ENCODE measurements around the gene ADAMTS6. TPM values are rescaled to one million over a fixed set of nuclear protein-coding genes. Genes with fewer than 3 reads are reported as not detected.

Gene ADAMTS6
- total RNA-seq, 2 experiments from 2014 or later, result 1.8 to 3.4 TPM

DNA sequence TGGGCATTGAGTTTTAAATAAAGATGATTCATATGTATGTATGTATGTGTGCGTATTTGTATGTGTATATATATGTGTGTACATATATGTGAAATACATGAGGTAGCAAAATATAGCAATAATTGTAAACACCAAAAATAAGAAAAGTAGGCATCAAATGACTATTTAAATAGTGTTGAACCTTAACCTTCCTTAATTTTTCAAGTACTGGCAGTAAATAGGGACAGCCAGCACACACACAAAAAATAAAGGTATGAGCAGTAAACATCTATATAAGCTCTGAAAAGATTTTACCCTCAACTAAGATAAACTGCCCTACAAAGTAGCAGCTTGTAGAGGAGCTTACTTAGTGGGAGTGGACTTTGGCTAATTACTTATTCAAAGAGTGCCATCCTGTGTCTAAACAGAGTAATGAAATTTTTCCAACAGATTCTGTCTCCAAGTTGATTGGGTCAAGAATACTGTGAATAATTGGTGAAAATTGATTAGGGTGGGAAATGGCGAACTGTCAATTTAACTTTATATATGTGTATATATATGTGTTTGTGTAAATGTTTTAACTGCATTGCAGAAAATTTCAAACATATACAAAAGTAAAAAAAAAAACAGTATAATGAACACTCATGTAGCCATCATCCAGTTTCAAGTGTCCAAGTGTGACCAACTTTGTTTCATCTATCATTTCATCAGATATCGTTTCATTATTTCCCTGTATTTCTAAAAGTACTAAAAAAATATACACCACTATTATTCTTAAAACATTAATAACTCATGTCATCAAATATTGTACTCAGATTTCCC is 2.0 kb upstream of the ADAMTS6 start:
- ChIA-PET POLR2A (interaction anchor here (2.1 kb wide), 1 partner anchor 79 kb away, joined by 7 read pairs; the partner anchor contains the start of genes CENPK and PPWD1), CTCF (interaction anchor here (0.6 to 6.6 kb wide), 32 partner anchors 11 to 849 kb away, joined by 3 to 79 read pairs (median 4); partner anchors contain the start of genes CENPK, PPWD1 and TRIM23)
- no peaks in the 10 kb centered on the region for H3K9me3 Mint-ChIP-seq (ENCODE audit: insufficient read depth)
- no peaks in the 10 kb centered on the region for H3K36me3 Mint-ChIP-seq (ENCODE audit: low read depth)
- ATAC-seq (no peak), DNase-seq (no peak)
- no peaks in the 10 kb centered on the region for H3K27me3 Mint-ChIP-seq (ENCODE audit: low read depth)
- peaks cover 22% of the 10 kb centered on the region for H3K4me1 Mint-ChIP-seq (ENCODE audit: low read depth)
- H3K4me3 Mint-ChIP-seq, result no peak overlapping the region
- peak overlapping the region; percentile 85 for H3K27ac Mint-ChIP-seq

- ATAC-seq (peak; percentile 20), DNase-seq (peak; percentile 42)
- Mint-ChIP-seq H3K27me3 (ENCODE audit: low read depth) (no peaks in the 10 kb centered on the region), H3K4me1 (ENCODE audit: low read depth) (peaks cover 22% of the 10 kb centered on the region), H3K4me3 (no peak overlapping the region), H3K36me3 (ENCODE audit: low read depth) (no peaks in the 10 kb centered on the region), H3K27ac (peak overlapping the region; percentile 85), H3K9me3 (ENCODE audit: insufficient read depth) (no peaks in the 10 kb centered on the region)
- ChIA-PET POLR2A (interaction anchor here (1.7 to 2.1 kb wide), 2 partner anchors 80 to 448 kb away, joined by 5 to 7 read pairs; partner anchors contain the start of genes CENPK and PPWD1), CTCF (interaction anchor here (0.6 to 6.6 kb wide), 38 partner anchors 12 to 871 kb away, joined by 3 to 79 read pairs (median 3); partner anchors contain the start of genes CENPK, PPWD1 and TRIM23)
Measured at GRCh38 chr5:65482736-65483545, 1.2 kb upstream of the ADAMTS6 start.

DNA sequence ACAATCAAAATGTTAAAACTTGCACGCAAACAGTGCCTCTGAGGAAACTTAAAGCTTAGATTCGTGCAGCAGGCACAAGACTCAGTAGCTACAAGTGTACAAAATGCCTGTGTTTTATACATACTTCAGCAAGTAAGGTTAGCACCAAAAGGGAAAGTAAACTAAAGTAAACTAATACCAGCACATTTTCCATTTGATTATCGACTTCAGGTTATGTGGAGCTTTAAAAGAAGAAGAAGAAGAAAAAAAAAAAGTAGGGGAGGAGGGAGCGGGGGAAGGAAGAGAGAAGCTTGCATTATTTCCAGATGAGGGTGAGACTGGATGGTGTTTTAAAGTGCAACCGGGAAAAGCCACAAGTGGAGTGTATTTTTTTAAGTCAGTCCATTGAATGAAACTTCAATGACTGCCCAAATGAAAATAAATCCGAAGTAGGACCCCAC is 596 bp upstream of the ADAMTS6 start:
- peak; percentile 34 for ATAC-seq
- Mint-ChIP-seq H3K4me3 (no peak overlapping the region), H3K27ac (peak overlapping the region; percentile 85), H3K9me3 (ENCODE audit: insufficient read depth) (no peaks in the 10 kb centered on the region), H3K36me3 (ENCODE audit: low read depth) (no peaks in the 10 kb centered on the region), H3K4me1 (ENCODE audit: low read depth) (peaks cover 22% of the 10 kb centered on the region), H3K27me3 (ENCODE audit: low read depth) (no peaks in the 10 kb centered on the region)
- CTCF ChIA-PET, result interaction anchor here (0.8 to 6.6 kb wide), 22 partner anchors 11 to 870 kb away, joined by 3 to 79 read pairs (median 6); partner anchors contain the start of genes CENPK and PPWD1
- POLR2A ChIA-PET, result interaction anchor here (0.6 to 2.1 kb wide), 3 partner anchors 80 to 741 kb away, joined by 5 to 7 read pairs (median 5); partner anchors contain the start of genes CENPK and PPWD1
- DNase-seq, result no peak

GRCh38 chr5:65481171-65481581 is 544 bp downstream of the ADAMTS6 start:
- ATAC-seq, result peak; percentile 14
- CTCF ChIA-PET, result interaction anchor here (1.6 to 6.6 kb wide), 4 partner anchors 378 to 669 kb away, joined by 4 to 79 read pairs (median 8); no protein-coding TSS in a partner anchor
- H3K27me3 Mint-ChIP-seq (ENCODE audit: low read depth), result no peaks in the 10 kb centered on the region
- peaks cover 22% of the 10 kb centered on the region for H3K4me1 Mint-ChIP-seq (ENCODE audit: low read depth)
- H3K27ac Mint-ChIP-seq, result peak overlapping the region; percentile 85
- no peak for DNase-seq
- H3K36me3 Mint-ChIP-seq (ENCODE audit: low read depth), result no peaks in the 10 kb centered on the region
- POLR2A ChIA-PET, result interaction anchor here (0.7 to 1.5 kb wide), 3 partner anchors 82 to 712 kb away, joined by 3 to 5 read pairs (median 3); partner anchors contain the start of genes CENPK and PPWD1
- no peak overlapping the region for H3K4me3 Mint-ChIP-seq
- H3K9me3 Mint-ChIP-seq (ENCODE audit: insufficient read depth), result no peaks in the 10 kb centered on the region

GRCh38 chr5:65480306-65480865 is 1.3 kb downstream of the ADAMTS6 start:
- peak; percentile 39 for DNase-seq
- no peaks in the 10 kb centered on the region for H3K36me3 Mint-ChIP-seq (ENCODE audit: low read depth)
- ChIA-PET POLR2A (interaction anchor here (0.6 to 1.5 kb wide), 4 partner anchors 82 to 685 kb away, joined by 3 to 5 read pairs (median 3); partner anchors contain the start of genes CENPK and PPWD1), CTCF (interaction anchor here (0.8 to 6.6 kb wide), 4 partner anchors 377 to 712 kb away, joined by 3 to 79 read pairs (median 4); no protein-coding TSS in a partner anchor)
- no peaks in the 10 kb centered on the region for H3K27me3 Mint-ChIP-seq (ENCODE audit: low read depth)
- H3K4me3 Mint-ChIP-seq, result no peak overlapping the region
- peaks cover 22% of the 10 kb centered on the region for H3K4me1 Mint-ChIP-seq (ENCODE audit: low read depth)
- peak; percentile 46 for ATAC-seq
- no peak overlapping the region for H3K27ac Mint-ChIP-seq
- no peaks in the 10 kb centered on the region for H3K9me3 Mint-ChIP-seq (ENCODE audit: insufficient read depth)

DNA sequence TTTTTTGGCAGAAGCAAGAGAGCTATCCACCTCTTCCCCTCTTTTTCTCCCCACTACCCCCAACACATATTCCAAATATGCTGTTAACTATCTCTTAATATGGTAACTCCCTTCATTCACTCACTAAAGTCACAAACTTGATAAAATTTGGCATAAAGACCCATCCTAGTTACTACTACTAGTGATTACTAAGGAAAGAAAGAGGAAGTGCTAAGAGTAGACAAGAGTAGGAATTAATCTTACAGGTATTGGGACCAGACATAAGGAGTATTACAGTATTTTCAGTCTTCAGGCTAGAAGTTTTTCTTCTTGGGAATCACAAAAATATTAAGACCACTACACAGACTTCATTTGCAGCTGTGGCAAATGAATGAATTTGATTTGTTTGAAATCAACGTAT is 2.2 kb downstream of the ADAMTS6 start:
- Mint-ChIP-seq H3K27me3 (ENCODE audit: low read depth) (no peaks in the 10 kb centered on the region), H3K4me1 (ENCODE audit: low read depth) (peaks cover 18% of the 10 kb centered on the region)

DNA sequence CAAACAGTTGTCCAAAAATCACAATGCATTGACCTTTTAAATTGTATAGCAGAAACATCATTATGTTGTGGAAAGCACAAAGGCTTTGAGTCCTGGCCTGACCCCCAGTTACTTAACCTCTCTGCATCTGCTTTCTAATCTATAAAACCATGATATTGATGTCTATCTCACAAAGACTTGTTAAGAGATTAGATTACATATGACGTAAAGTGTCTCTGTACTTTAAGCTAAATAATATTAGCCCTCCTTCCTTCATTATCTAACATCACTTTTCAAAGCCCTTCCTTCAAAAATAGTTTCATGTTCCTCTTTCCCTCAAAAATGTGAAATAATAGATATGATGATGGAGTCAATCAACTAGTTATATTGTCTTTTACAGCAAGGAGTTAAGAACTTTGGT is 3.4 kb downstream of the ADAMTS6 start:
- Mint-ChIP-seq H3K4me3 (no peak overlapping the region), H3K27me3 (ENCODE audit: low read depth) (no peaks in the 10 kb centered on the region), H3K4me1 (ENCODE audit: low read depth) (peaks cover 16% of the 10 kb centered on the region), H3K27ac (no peak overlapping the region), H3K36me3 (ENCODE audit: low read depth) (no peaks in the 10 kb centered on the region), H3K9me3 (ENCODE audit: insufficient read depth) (no peaks in the 10 kb centered on the region)
- ChIA-PET CTCF (no interaction called here), POLR2A (no interaction called here)
- no peak for ATAC-seq
- no peak for DNase-seq

More for the DNA sequence above, 2.2 kb downstream of the ADAMTS6 start:
- no peak overlapping the region for H3K4me3 Mint-ChIP-seq
- H3K9me3 Mint-ChIP-seq (ENCODE audit: insufficient read depth), result no peaks in the 10 kb centered on the region
- ATAC-seq (no peak), DNase-seq (no peak)
- H3K27ac Mint-ChIP-seq, result no peak overlapping the region
- ChIA-PET POLR2A (no interaction called here), CTCF (interaction anchor here (6.6 kb wide), 1 partner anchor 667 kb away, joined by 79 read pairs; no protein-coding TSS in a partner anchor)
- no peaks in the 10 kb centered on the region for H3K36me3 Mint-ChIP-seq (ENCODE audit: low read depth)

- no peaks in the 10 kb centered on the region for H3K36me3 Mint-ChIP-seq (ENCODE audit: low read depth)
- ChIA-PET CTCF (no interaction called here), POLR2A (interaction anchor here (0.7 kb wide), 1 partner anchor 44 kb away, joined by 3 read pairs; no protein-coding TSS in a partner anchor)
- H3K9me3 Mint-ChIP-seq (ENCODE audit: insufficient read depth), result no peaks in the 10 kb centered on the region
- no peaks in the 10 kb centered on the region for H3K4me1 Mint-ChIP-seq (ENCODE audit: low read depth)
- no peak overlapping the region for H3K27ac Mint-ChIP-seq
- ATAC-seq (no peak), DNase-seq (no peak)
- no peak overlapping the region for H3K4me3 Mint-ChIP-seq
- no peaks in the 10 kb centered on the region for H3K27me3 Mint-ChIP-seq (ENCODE audit: low read depth)
Measured at GRCh38 chr5:65475895-65476294, 5.8 kb downstream of the ADAMTS6 start.

GRCh38 chr5:65475336-65475735 is 6.4 kb downstream of the ADAMTS6 start:
- ATAC-seq (no peak), DNase-seq (no peak)
- POLR2A ChIA-PET, result no interaction called here
- Mint-ChIP-seq H3K4me3 (no peak overlapping the region), H3K4me1 (ENCODE audit: low read depth) (no peaks in the 10 kb centered on the region), H3K27me3 (ENCODE audit: low read depth) (no peaks in the 10 kb centered on the region), H3K36me3 (ENCODE audit: low read depth) (no peaks in the 10 kb centered on the region), H3K27ac (no peak overlapping the region), H3K9me3 (ENCODE audit: insufficient read depth) (no peaks in the 10 kb centered on the region)
- CTCF ChIA-PET, result no interaction called here

GRCh38 chr5:65474130-65474711 is 7.5 kb downstream of the ADAMTS6 start:
- no peak overlapping the region for H3K27ac Mint-ChIP-seq
- ChIA-PET CTCF (no interaction called here), POLR2A (no interaction called here)

DNA sequence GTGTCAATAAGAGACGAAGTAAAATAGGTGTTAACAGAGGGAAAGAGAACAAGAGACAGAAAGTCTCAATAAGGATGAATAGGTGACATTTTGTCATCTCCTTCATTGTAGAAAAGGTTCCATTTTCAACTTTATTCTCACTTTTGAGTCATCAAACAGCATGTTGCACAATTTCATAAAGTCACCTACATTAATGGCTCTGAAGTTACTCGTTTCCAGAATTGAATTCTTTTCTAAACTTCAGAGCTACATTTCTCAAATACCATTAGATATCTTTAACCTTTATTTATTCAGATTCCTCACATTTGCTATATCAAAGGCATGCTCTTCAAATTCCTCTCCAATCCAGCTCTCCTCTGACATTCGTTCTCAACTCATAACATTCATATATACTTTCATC is 13.1 kb downstream of the ADAMTS6 start:
- Mint-ChIP-seq H3K36me3 (ENCODE audit: low read depth) (no peaks in the 10 kb centered on the region), H3K9me3 (ENCODE audit: insufficient read depth) (no peaks in the 10 kb centered on the region), H3K27ac (no peak overlapping the region), H3K27me3 (ENCODE audit: low read depth) (no peaks in the 10 kb centered on the region), H3K4me1 (ENCODE audit: low read depth) (no peaks in the 10 kb centered on the region), H3K4me3 (no peak overlapping the region)
- ATAC-seq (no peak), DNase-seq (no peak)
- ChIA-PET POLR2A (no interaction called here), CTCF (interaction anchor here (0.6 to 1.1 kb wide), 2 partner anchors 17 to 29 kb away, joined by 3 read pairs; no protein-coding TSS in a partner anchor)

More at GRCh38 chr5:65474130-65474711, 7.5 kb downstream of the ADAMTS6 start:
- Mint-ChIP-seq H3K36me3 (ENCODE audit: low read depth) (no peaks in the 10 kb centered on the region), H3K4me3 (no peak overlapping the region), H3K9me3 (ENCODE audit: insufficient read depth) (no peaks in the 10 kb centered on the region), H3K27me3 (ENCODE audit: low read depth) (no peaks in the 10 kb centered on the region), H3K4me1 (ENCODE audit: low read depth) (no peaks in the 10 kb centered on the region)
- DNase-seq, result no peak
- ATAC-seq, result no peak
